ENCODE measurements around the gene AGR2.
A peak's percentile ranks its signal among the peaks of the same experiment; 100 is the strongest.
"Not testable (repeated sequence)": the region's sequence is repeated elsewhere in the genome, so short reads cannot be mapped to it uniquely, and the experiment has no call there.

Gene AGR2

DNA sequence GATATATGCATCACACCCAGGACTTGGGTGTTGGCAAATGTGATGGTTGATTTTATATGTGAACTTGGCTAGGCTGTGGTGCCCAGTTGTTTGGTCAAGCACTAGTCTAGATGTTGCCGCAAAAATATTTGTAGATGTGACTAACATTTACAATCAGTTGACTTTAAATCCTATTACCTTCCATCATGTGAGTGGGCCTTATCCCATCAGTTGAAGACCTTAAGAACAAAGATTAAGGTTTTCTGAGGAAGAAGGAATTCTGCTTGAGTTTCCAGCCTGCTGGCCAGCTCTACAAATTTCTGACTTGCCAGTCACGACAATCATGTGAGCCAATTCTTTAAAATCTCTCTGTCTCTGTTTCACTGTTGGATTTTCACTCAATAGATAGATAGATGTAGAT is 30.9 kb downstream of the AGR2 start:
- Histone ChIP-seq H3K36me3 (ENCODE audit: control insufficient read depth, insufficient read depth, low read length, severe bottlenecking) (no peaks in the 10 kb centered on the region), H3K4me1 (ENCODE audit: control insufficient read depth, insufficient read depth, low read length) (no peaks in the 10 kb centered on the region), H3K9me3 (ENCODE audit: control insufficient read depth, low read length) (no peaks in the 10 kb centered on the region), H3K9ac (ENCODE audit: low read length) (no peak overlapping the region), H3K4me3 (ENCODE audit: low read length) (no peak overlapping the region), H3K27me3 (replicated peaks; ENCODE audit: control insufficient read depth, insufficient read depth, low read length) (no peaks in the 10 kb centered on the region)
- no peak for DNase-seq (ENCODE audit: low read depth)

DNA sequence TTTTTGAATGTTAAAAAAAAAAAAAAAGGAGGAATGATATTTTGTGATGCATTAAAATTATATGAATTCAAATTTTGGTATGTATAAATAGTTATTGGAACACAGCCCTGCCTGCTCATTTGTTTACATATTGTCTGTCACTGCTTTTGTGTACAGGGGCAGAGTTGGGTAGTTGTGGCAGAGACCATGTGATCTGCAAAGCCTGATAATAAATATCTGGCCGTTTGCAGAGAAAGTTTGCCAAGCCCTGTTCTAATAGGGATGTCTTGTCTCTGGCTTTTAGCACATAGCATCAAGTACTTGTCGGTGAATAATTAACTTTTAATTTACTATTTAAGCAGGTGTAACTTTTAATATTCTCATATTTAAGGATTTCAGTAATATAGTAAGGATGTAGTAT is 31.5 kb downstream of the AGR2 start:
- H3K9me3 ChIP-seq (ENCODE audit: control insufficient read depth, low read length) = no peaks in the 10 kb centered on the region
- DNase-seq (ENCODE audit: low read depth) = no peak
- no peak overlapping the region for H3K9ac ChIP-seq (ENCODE audit: low read length)
- H3K4me1 ChIP-seq (ENCODE audit: control insufficient read depth, insufficient read depth, low read length) = no peaks in the 10 kb centered on the region
- H3K4me3 ChIP-seq (ENCODE audit: low read length) = no peak overlapping the region
- H3K27me3 ChIP-seq (replicated peaks; ENCODE audit: control insufficient read depth, insufficient read depth, low read length) = no peaks in the 10 kb centered on the region
- H3K36me3 ChIP-seq (ENCODE audit: control insufficient read depth, insufficient read depth, low read length, severe bottlenecking) = no peaks in the 10 kb centered on the region

DNA sequence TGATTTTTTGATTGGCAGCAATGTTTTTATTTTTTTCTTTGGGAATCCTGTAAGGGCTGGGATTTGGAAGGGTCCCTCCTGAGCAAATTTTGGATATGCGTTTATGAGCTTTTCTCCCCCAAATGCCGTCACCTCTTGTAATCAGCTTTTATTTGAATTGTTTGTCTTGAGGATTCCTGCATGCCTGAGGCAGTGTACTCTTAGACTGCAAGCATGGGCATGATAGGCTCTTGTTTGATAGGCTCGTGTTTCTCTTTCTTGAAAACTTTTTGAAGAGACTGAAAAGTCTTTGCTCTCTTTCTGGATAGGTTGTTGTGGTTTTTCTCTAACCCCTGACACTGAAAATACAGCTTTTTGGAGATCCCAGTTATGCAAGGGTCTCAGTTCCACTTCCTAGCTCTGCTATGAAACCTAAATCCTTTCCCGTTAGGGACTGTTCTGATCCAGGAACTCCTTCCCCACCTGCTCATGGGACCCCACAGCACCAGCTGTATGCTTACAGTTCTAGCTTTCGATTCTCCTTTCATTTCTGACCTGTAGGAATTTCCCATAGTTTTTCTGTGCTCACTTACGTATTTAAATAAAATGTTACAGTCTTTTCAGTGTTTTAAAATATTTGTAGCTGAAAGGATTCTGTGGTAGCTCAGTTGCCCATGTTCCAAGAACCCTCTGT is 34.0 kb downstream of the AGR2 start:
- H3K4me1 ChIP-seq (ENCODE audit: control insufficient read depth, insufficient read depth, low read length) = no peaks in the 10 kb centered on the region
- DNase-seq (ENCODE audit: low read depth) = peak; percentile 6
- no peaks in the 10 kb centered on the region for H3K36me3 ChIP-seq (ENCODE audit: control insufficient read depth, insufficient read depth, low read length, severe bottlenecking)
- H3K9ac ChIP-seq (ENCODE audit: low read length) = no peak overlapping the region
- H3K9me3 ChIP-seq (ENCODE audit: control insufficient read depth, low read length) = no peaks in the 10 kb centered on the region
- H3K27me3 ChIP-seq (replicated peaks; ENCODE audit: control insufficient read depth, insufficient read depth, low read length) = no peaks in the 10 kb centered on the region
- no peak overlapping the region for H3K4me3 ChIP-seq (ENCODE audit: low read length)

DNA sequence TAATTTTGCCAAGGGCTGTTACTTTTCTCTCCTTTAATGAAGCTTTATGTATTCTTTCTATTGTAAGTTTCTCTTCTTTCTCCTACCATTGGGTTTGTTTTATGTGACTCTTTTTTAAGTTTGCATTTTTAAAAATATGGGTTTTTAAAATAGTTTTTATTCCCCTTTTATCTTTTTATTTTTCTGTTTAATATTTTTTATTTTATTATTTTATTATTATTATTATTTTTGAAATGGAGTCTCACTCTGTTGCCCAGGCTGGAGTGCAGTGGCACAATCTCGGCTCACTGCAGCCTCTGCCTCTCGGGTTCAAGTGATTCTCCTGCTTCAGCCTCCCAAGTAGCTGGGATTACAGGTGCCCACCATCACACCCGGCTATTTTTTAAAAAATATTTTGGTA is 34.8 kb downstream of the AGR2 start:
- H3K9me3 ChIP-seq (ENCODE audit: control insufficient read depth, low read length); H3K9ac ChIP-seq (ENCODE audit: low read length); H3K27me3 ChIP-seq (replicated peaks; ENCODE audit: control insufficient read depth, insufficient read depth, low read length); H3K4me1 ChIP-seq (ENCODE audit: control insufficient read depth, insufficient read depth, low read length); H3K4me3 ChIP-seq (ENCODE audit: low read length); H3K36me3 ChIP-seq (ENCODE audit: control insufficient read depth, insufficient read depth, low read length, severe bottlenecking); DNase-seq (ENCODE audit: low read depth): not testable (repeated sequence)

DNA sequence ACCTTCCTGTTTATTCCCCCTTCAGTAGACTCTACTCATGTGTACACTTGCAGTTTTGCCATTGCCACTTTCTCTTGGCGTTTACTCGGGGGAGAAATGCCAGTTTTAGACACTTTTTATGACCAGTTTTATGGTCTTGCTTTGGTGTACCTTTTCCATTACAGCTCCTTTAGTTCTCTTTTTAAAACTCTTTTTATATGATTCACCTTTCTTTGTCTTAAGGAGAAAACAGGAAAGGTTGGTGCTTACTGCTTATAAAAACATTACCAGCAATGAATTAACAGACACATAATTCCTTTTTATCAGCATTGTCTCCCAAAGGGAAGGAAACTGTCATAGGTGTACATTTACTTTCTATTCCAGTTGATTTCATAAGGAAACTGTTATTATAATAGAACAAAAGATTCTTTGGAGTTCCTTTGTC is 39.4 kb downstream of the AGR2 start:
- Histone ChIP-seq H3K27me3 (replicated peaks; ENCODE audit: control insufficient read depth, insufficient read depth, low read length) (no peaks in the 10 kb centered on the region), H3K4me1 (ENCODE audit: control insufficient read depth, insufficient read depth, low read length) (no peaks in the 10 kb centered on the region), H3K9ac (ENCODE audit: low read length) (no peak overlapping the region), H3K36me3 (ENCODE audit: control insufficient read depth, insufficient read depth, low read length, severe bottlenecking) (no peaks in the 10 kb centered on the region), H3K4me3 (ENCODE audit: low read length) (no peak overlapping the region), H3K9me3 (ENCODE audit: control insufficient read depth, low read length) (no peaks in the 10 kb centered on the region)
- no peak for DNase-seq (ENCODE audit: low read depth)

DNA sequence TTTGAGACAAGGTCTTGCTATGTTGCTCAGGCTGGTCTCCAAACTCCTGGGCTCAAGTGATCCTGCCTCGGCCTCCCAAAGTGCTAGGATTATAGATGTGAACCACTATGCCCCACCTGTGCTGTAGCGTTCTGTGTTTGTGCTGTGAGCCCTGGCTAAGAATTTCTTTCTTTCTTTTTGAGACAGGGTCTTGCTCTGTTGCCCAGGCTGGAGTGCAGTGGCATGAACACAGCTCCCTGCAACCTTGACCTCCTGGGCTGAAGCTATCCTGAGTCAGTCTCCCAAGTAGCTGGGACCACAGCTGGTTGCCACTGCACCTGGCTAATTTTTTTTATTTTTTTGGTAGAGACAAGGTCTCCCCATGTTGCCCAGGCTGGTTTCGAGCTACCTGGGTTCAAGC is 39.9 kb downstream of the AGR2 start:
- no peaks in the 10 kb centered on the region for H3K4me1 ChIP-seq (ENCODE audit: control insufficient read depth, insufficient read depth, low read length)

DNA sequence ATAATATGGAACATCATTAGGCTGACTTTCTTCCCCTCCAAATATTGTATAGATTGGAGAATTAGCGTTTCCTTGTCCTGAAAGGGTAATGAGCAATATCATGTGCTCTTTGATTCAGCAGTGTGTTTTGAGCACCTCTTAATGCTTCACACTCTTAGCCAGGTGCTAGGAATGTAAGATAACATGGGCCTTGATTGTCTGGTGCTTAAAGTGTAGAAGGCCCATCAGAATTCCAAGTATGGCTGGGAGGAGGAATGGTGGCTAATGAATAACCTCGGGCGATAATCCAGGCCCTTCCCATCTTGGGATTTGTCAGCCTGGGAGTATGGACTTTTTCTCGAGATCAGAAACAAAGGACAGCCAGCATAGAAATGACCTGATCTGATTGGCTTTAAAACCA is 42.6 kb downstream of the AGR2 start:
- no peak for DNase-seq (ENCODE audit: low read depth)
- no peak overlapping the region for H3K9ac ChIP-seq (ENCODE audit: low read length)
- H3K4me3 ChIP-seq (ENCODE audit: low read length) = no peak overlapping the region
- no peaks in the 10 kb centered on the region for H3K36me3 ChIP-seq (ENCODE audit: control insufficient read depth, insufficient read depth, low read length, severe bottlenecking)
- no peaks in the 10 kb centered on the region for H3K27me3 ChIP-seq (replicated peaks; ENCODE audit: control insufficient read depth, insufficient read depth, low read length)
- no peaks in the 10 kb centered on the region for H3K9me3 ChIP-seq (ENCODE audit: control insufficient read depth, low read length)
- no peaks in the 10 kb centered on the region for H3K4me1 ChIP-seq (ENCODE audit: control insufficient read depth, insufficient read depth, low read length)

More for the DNA sequence above, 39.9 kb downstream of the AGR2 start:
- Histone ChIP-seq H3K27me3 (replicated peaks; ENCODE audit: control insufficient read depth, insufficient read depth, low read length) (no peaks in the 10 kb centered on the region), H3K4me3 (ENCODE audit: low read length) (no peak overlapping the region), H3K9me3 (ENCODE audit: control insufficient read depth, low read length) (no peaks in the 10 kb centered on the region), H3K36me3 (ENCODE audit: control insufficient read depth, insufficient read depth, low read length, severe bottlenecking) (no peaks in the 10 kb centered on the region), H3K9ac (ENCODE audit: low read length) (no peak overlapping the region)
- no peak for DNase-seq (ENCODE audit: low read depth)

DNA sequence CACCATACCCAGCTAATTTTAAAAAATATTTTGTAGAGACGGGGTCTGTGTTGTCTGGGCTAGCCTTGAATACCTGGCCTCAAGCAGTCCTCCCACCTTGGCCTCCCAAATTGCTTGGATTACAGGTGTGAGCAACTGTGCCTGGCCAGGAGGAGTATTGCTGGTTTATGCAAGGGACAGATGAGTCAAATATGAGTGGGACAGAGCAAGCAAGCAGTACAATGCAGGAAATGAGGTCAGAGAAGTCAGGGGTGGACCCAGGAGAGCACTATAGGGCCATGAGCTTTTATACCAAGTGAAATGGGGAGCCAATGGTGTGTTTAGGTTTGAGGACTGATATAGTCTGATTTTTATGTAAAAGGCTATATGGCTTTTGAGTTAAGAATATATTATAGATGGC is 45.0 kb downstream of the AGR2 start:
- H3K36me3 ChIP-seq (ENCODE audit: control insufficient read depth, insufficient read depth, low read length, severe bottlenecking) = no peaks in the 10 kb centered on the region
- H3K9ac ChIP-seq (ENCODE audit: low read length) = no peak overlapping the region
- no peaks in the 10 kb centered on the region for H3K9me3 ChIP-seq (ENCODE audit: control insufficient read depth, low read length)
- no peaks in the 10 kb centered on the region for H3K27me3 ChIP-seq (replicated peaks; ENCODE audit: control insufficient read depth, insufficient read depth, low read length)
- DNase-seq (ENCODE audit: low read depth) = no peak
- no peaks in the 10 kb centered on the region for H3K4me1 ChIP-seq (ENCODE audit: control insufficient read depth, insufficient read depth, low read length)
- no peak overlapping the region for H3K4me3 ChIP-seq (ENCODE audit: low read length)

DNA sequence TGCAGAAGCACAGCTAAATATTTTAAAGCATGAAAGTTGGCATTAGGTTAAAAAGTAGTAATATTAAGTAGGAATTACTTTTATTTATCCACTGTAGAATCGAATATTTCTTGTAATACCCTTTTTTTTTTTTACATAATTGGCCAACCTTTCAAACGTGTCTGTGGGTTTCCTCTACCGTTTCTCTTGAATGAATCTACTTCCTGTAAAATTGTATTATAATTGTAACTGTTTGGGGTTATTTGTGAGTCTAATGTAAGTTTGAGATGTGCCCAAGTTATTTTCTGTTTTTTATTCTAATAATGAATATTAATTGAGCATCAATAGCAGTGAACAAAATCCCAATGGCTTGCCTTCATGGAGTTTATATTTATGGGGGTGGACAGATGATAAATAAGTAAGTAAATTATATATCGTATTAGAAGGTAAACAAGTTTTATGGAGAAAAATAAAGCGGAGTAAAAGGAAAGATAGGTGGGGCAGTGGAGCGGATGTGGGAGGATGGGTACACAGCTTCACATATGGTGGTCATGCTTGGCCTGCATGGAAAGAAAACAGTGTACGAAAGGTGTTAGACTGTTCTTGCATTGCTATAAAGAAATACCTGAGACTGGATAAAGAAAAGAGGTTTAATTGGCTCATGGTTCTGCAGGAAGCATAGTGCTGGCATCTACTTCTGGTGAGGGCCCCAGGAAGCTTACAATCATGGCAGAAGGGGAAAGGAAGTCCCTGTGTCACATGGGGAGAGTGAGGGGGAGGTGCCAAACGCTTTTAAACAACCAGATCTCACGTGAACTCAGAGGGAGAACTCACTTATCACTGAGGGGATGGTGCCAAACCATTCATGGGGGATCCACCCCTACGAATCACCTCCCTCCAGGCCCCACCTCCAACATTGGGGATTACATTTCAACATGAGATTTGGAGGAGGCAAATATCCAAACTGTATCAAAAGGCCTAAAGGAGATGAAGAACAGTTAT is 45.9 kb downstream of the AGR2 start:
- no peaks in the 10 kb centered on the region for H3K9me3 ChIP-seq (ENCODE audit: control insufficient read depth, low read length)
- H3K36me3 ChIP-seq (ENCODE audit: control insufficient read depth, insufficient read depth, low read length, severe bottlenecking) = no peaks in the 10 kb centered on the region
- no peaks in the 10 kb centered on the region for H3K27me3 ChIP-seq (replicated peaks; ENCODE audit: control insufficient read depth, insufficient read depth, low read length)
- no peaks in the 10 kb centered on the region for H3K4me1 ChIP-seq (ENCODE audit: control insufficient read depth, insufficient read depth, low read length)
- no peak overlapping the region for H3K9ac ChIP-seq (ENCODE audit: low read length)
- DNase-seq (ENCODE audit: low read depth) = no peak
- no peak overlapping the region for H3K4me3 ChIP-seq (ENCODE audit: low read length)

DNA sequence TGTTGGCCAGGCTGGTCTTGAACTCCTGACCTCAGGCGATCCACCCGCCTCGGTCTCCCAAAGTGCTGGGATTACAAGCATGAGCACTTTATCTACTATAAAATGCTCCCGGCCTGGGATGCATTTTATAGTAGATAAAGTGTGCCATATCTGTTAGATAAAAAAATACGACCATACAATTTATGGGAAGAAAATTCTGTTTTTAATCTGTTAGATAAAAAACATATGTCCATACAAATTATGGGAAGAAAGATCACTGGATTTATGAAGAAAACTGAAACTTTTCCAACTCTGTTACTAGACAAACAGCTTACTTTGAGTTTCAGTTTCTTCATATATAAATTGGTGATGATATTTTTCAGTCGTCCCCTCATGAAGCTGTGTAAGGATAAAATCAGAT is 46.8 kb downstream of the AGR2 start:
- Histone ChIP-seq H3K9ac (ENCODE audit: low read length) (no peak overlapping the region), H3K27me3 (replicated peaks; ENCODE audit: control insufficient read depth, insufficient read depth, low read length) (no peaks in the 10 kb centered on the region), H3K4me1 (ENCODE audit: control insufficient read depth, insufficient read depth, low read length) (no peaks in the 10 kb centered on the region), H3K36me3 (ENCODE audit: control insufficient read depth, insufficient read depth, low read length, severe bottlenecking) (no peaks in the 10 kb centered on the region), H3K4me3 (ENCODE audit: low read length) (no peak overlapping the region), H3K9me3 (ENCODE audit: control insufficient read depth, low read length) (no peaks in the 10 kb centered on the region)
- no peak for DNase-seq (ENCODE audit: low read depth)

DNA sequence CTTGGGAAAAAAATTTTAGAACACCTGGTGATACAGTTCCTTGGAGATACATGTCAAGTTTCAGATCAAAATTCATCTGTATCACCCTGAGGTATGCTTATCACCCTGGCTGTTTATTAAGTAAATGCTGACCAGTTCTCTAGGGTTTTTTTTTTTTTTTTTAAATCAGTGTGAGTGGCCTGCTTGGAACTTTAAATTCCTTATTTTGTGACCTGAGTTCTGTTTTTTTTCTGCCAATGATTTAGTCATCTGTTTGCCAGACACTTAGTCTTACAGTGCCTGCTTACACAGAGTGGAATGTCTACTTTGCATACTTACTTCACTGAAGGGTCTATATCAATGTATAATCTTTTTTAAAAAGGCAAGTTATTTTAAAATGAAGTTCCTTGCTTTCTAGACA is 49.4 kb downstream of the AGR2 start:
- Histone ChIP-seq H3K27me3 (replicated peaks; ENCODE audit: control insufficient read depth, insufficient read depth, low read length) (no peaks in the 10 kb centered on the region), H3K9ac (ENCODE audit: low read length) (no peak overlapping the region), H3K9me3 (ENCODE audit: control insufficient read depth, low read length) (no peaks in the 10 kb centered on the region), H3K4me3 (ENCODE audit: low read length) (no peak overlapping the region), H3K4me1 (ENCODE audit: control insufficient read depth, insufficient read depth, low read length) (no peaks in the 10 kb centered on the region), H3K36me3 (ENCODE audit: control insufficient read depth, insufficient read depth, low read length, severe bottlenecking) (no peaks in the 10 kb centered on the region)
- peak; percentile 27 for DNase-seq (ENCODE audit: low read depth)
